ENCODE data around the gene TM6SF1. TPM values are rescaled to one million over a fixed set of nuclear protein-coding genes. Genes with fewer than 3 reads are reported as not detected.
"Not testable (repeated sequence)": the region's sequence is repeated elsewhere in the genome, so short reads cannot be mapped to it uniquely, and the experiment has no call there.

TM6SF1 gene
- 3.6 and 4.0 TPM in 2 replicates for total RNA-seq

GRCh38 chr15:83106994-83107840, at the start of gene TM6SF1:
Gene TM6SF1, plus strand, starts transcription at chr15:83107645. Its CDS starts 36 bp downstream, at chr15:83107681.
- Mint-ChIP-seq H3K4me1 (peaks cover 39% of the 10 kb centered on the region), H3K4me3 (peak within 1 kb of the TSS; percentile 89), H3K27me3 (peaks cover 25% of the 10 kb centered on the region), H3K9me3 (peaks cover 5% of the 10 kb centered on the region), H3K27ac (peak within 1 kb of the TSS; percentile 54), H3K36me3 (ENCODE audit: low read depth) (peaks cover 8% of the 10 kb centered on the region)
- intact Hi-C loops (cut with micrococcal nuclease) = loop anchor here (5.0 kb wide), 2 partner anchors 40 to 95 kb away; partner anchors contain the start of genes BTBD1 and C15orf40
- peak; percentile 86 for DNase-seq

- no peak overlapping the region for H3K4me3 Mint-ChIP-seq
Observed at GRCh38 chr15:83057696-83058376, 49.6 kb upstream of the TM6SF1 start.

DNA sequence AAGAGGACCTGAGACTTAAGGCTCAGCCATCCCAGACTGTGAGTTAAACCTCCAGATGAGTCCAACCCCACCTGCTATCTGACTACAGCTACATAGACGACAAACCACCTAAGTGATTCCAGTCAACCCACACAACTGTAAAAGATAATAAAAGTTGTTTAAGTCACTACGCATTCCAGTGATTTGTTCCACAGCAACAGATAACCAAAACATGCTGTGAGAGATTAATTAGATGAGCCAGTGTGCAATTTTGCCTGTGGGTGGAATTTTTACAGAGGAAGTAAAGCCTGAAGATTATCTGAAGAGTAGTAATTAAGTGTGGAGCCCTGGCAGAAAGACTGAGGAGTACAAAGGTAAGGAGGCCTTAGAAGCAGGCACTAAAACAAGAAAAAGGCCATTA, 45.8 kb upstream of the TM6SF1 start:
- intact Hi-C loops (cut with micrococcal nuclease) = no loop called here
- no peak overlapping the region for H3K4me3 Mint-ChIP-seq
- no peak overlapping the region for H3K27ac Mint-ChIP-seq
- H3K27me3 Mint-ChIP-seq = no peaks in the 10 kb centered on the region
- peaks cover 30% of the 10 kb centered on the region for H3K36me3 Mint-ChIP-seq (ENCODE audit: low read depth)
- no peak for DNase-seq
- H3K9me3 Mint-ChIP-seq = no peaks in the 10 kb centered on the region
- H3K4me1 Mint-ChIP-seq = peaks cover 28% of the 10 kb centered on the region

More at GRCh38 chr15:83057696-83058376, 49.6 kb upstream of the TM6SF1 start:
- Mint-ChIP-seq H3K9me3 (no peaks in the 10 kb centered on the region), H3K36me3 (ENCODE audit: low read depth) (peaks cover 39% of the 10 kb centered on the region), H3K27ac (peak overlapping the region; percentile 39), H3K4me1 (peaks cover 15% of the 10 kb centered on the region), H3K27me3 (no peaks in the 10 kb centered on the region)
- DNase-seq = no peak
- intact Hi-C loops (cut with micrococcal nuclease) = no loop called here

- Mint-ChIP-seq H3K27me3 (no peaks in the 10 kb centered on the region), H3K27ac (no peak overlapping the region), H3K4me3 (no peak overlapping the region), H3K9me3 (no peaks in the 10 kb centered on the region), H3K36me3 (ENCODE audit: low read depth) (peaks cover 23% of the 10 kb centered on the region), H3K4me1 (peaks cover 26% of the 10 kb centered on the region)
- intact Hi-C loops (cut with micrococcal nuclease) = no loop called here
- no peak for DNase-seq
Observed at GRCh38 chr15:83062768-83063180, 44.7 kb upstream of the TM6SF1 start.

DNA sequence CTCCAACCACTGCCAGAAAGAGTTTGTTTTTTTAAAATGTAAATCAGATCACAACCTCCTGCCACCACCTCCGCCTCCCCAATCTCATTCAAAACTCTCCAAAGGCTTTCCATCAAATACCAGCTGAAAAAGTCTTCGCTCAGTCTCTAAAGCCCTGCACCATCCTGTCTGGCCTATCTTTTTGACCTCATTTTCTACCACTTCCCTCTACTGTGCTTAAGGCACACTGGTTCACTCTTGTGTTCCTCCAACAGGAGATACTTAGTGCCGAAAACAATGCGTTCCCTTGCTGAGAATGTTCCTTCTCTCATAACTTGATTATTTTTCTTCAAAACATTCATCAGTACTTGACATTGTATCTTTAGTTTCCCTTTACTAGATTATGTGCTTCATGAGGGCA, 43.9 kb upstream of the TM6SF1 start:
- no peaks in the 10 kb centered on the region for H3K9me3 Mint-ChIP-seq
- H3K4me1 Mint-ChIP-seq = peaks cover 24% of the 10 kb centered on the region
- no peak overlapping the region for H3K4me3 Mint-ChIP-seq
- H3K27ac Mint-ChIP-seq = no peak overlapping the region
- intact Hi-C loops (cut with micrococcal nuclease) = no loop called here
- DNase-seq = no peak
- peaks cover 22% of the 10 kb centered on the region for H3K36me3 Mint-ChIP-seq (ENCODE audit: low read depth)
- no peaks in the 10 kb centered on the region for H3K27me3 Mint-ChIP-seq

DNA sequence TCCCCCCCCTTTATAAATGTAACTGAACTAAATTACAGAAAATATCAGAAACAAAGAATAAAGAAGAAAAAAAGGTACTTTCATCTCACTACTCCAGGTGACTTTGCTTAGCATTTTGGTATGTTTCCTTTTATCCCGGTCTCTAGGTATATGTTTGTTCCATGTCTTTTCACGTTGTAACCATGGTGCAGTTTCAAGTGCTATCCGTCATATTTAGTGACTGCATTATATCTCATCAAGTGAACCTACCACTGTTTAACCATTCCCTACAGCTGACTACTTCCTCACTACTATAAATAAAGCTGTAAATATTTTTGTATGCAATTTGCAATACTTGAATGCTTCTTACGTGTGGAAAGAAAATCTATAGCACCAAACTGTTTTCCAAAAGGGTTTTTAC, 42.6 kb upstream of the TM6SF1 start:
- H3K4me1 Mint-ChIP-seq = peaks cover 24% of the 10 kb centered on the region
- intact Hi-C loops (cut with micrococcal nuclease) = loop anchor here (5.0 kb wide), 2 partner anchors 42 to 528 kb away; partner anchors contain the start of gene TM6SF1
- no peak overlapping the region for H3K27ac Mint-ChIP-seq
- H3K36me3 Mint-ChIP-seq (ENCODE audit: low read depth) = peaks cover 16% of the 10 kb centered on the region
- peaks cover 3% of the 10 kb centered on the region for H3K9me3 Mint-ChIP-seq
- no peaks in the 10 kb centered on the region for H3K27me3 Mint-ChIP-seq
- no peak for DNase-seq
- H3K4me3 Mint-ChIP-seq = no peak overlapping the region

DNA sequence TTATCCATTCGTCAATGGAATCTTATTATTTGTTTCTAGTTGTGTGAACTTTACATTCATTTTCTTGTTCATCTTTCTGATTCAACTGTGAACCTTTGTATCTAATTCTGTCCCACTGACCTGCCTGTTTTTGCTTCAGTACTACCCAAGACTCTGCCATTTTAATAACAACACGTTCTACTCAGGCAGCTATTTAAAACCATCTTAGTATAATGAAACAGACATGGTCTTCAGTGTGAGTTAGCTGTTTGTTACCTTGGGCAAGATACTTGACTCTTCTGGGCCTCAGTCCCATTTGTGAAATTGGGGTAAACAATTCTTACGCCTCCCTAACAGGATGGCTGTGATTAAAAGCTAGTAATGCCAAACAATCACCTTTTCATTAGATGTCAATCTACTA, 42.0 kb upstream of the TM6SF1 start:
- H3K4me1 Mint-ChIP-seq = peaks cover 24% of the 10 kb centered on the region
- no peaks in the 10 kb centered on the region for H3K27me3 Mint-ChIP-seq
- intact Hi-C loops (cut with micrococcal nuclease) = loop anchor here (5.0 kb wide), 2 partner anchors 42 to 528 kb away; partner anchors contain the start of gene TM6SF1
- DNase-seq = no peak
- H3K4me3 Mint-ChIP-seq = no peak overlapping the region
- H3K9me3 Mint-ChIP-seq = peaks cover 3% of the 10 kb centered on the region
- peak overlapping the region; percentile 87 for H3K27ac Mint-ChIP-seq
- H3K36me3 Mint-ChIP-seq (ENCODE audit: low read depth) = peaks cover 16% of the 10 kb centered on the region

DNA sequence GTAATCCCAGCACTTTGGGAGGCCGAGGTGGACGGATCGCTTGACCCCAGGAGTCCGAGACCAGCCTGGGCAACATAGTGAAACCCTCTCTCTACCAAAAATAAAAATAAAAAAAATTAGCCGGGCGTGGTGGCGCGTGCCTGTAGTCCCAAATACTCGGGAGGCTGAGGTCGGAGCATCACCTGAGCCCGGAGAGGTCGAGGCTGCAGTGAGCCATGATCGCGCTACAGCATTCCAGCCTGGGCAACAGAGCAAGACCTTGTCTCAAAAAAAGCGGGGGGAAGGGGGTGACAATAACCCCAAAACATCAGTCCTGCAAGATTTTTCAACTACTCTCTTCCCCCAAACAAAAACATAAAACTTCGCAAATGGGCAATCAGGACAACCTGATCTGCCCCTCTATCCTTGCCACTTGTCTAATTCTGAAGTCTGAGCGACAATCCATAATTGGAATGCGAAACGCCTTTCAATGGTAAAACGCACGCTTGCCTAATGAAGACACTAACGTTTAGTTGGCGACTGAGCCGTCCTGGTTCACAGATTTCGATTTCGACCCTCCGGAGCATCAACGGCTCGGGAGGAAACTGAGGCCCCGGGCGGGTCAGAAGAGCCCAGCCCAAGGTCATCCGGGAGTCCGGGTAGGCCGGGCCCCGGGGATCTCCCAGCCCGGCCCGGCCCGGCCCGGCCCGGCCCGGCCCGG, 41.3 kb upstream of the TM6SF1 start:
- H3K4me1 Mint-ChIP-seq = peaks cover 24% of the 10 kb centered on the region
- H3K4me3 Mint-ChIP-seq = no peak overlapping the region
- no peaks in the 10 kb centered on the region for H3K27me3 Mint-ChIP-seq
- intact Hi-C loops (cut with micrococcal nuclease) = loop anchor here (1.0 to 5.0 kb wide), 6 partner anchors 41 to 529 kb away; partner anchors contain the start of genes C15orf40 and TM6SF1
- DNase-seq = peak; percentile 60
- peaks cover 7% of the 10 kb centered on the region for H3K9me3 Mint-ChIP-seq
- peaks cover 14% of the 10 kb centered on the region for H3K36me3 Mint-ChIP-seq (ENCODE audit: low read depth)
- H3K27ac Mint-ChIP-seq = peak overlapping the region; percentile 87

- peak within 1 kb of the TSS; percentile 54 for H3K4me3 Mint-ChIP-seq
- H3K9me3 Mint-ChIP-seq = peaks cover 7% of the 10 kb centered on the region
- intact Hi-C loops (cut with micrococcal nuclease) = loop anchor here (1.0 to 5.0 kb wide), 6 partner anchors 40 to 530 kb away; partner anchors contain the start of genes C15orf40 and TM6SF1
- peaks cover 24% of the 10 kb centered on the region for H3K4me1 Mint-ChIP-seq
- H3K27ac Mint-ChIP-seq = peak within 1 kb of the TSS; percentile 87
- peak; percentile 96 for DNase-seq
- H3K36me3 Mint-ChIP-seq (ENCODE audit: low read depth) = peaks cover 14% of the 10 kb centered on the region
- peaks cover 1% of the 10 kb centered on the region for H3K27me3 Mint-ChIP-seq
Observed at GRCh38 chr15:83066734-83067637, 40.5 kb upstream of the TM6SF1 start, which contains the start of gene BTBD1. Gene BTBD1, minus strand, starts transcription at chr15:83067252. Its CDS starts 101 bp downstream, at chr15:83067151.

DNA sequence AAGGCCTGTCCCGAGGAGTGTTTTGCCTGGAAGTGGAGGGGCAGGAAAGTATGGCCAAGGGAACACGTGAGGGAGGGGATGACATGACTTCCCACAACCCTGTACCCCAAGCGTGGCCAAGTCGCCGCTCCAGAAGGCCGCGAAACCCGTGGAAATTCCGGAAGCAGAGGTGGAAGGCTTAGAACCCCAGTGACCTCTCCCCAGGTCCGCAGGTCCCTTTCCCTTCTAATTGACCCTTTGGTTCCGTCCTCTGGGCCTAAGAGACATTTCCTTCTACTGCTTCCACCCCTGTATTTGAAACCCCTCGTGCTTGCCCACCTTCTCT, 39.8 kb upstream of the TM6SF1 start:
- Mint-ChIP-seq H3K36me3 (ENCODE audit: low read depth) (peaks cover 16% of the 10 kb centered on the region), H3K27ac (peak overlapping the region; percentile 73), H3K9me3 (peaks cover 11% of the 10 kb centered on the region), H3K27me3 (peaks cover 4% of the 10 kb centered on the region), H3K4me1 (peaks cover 24% of the 10 kb centered on the region), H3K4me3 (peak overlapping the region; percentile 54)
- intact Hi-C loops (cut with micrococcal nuclease) = loop anchor here (2.0 to 5.0 kb wide), 5 partner anchors 40 to 530 kb away; partner anchors contain the start of genes C15orf40 and TM6SF1
- DNase-seq = no peak

- intact Hi-C loops (cut with micrococcal nuclease) = loop anchor here (5.0 kb wide), 2 partner anchors 39 to 531 kb away; partner anchors contain the start of gene TM6SF1
- no peak for DNase-seq
- Mint-ChIP-seq H3K36me3 (ENCODE audit: low read depth) (peaks cover 16% of the 10 kb centered on the region), H3K27me3 (peaks cover 4% of the 10 kb centered on the region), H3K27ac (peak overlapping the region; percentile 73), H3K9me3 (peaks cover 11% of the 10 kb centered on the region), H3K4me3 (peak overlapping the region; percentile 54), H3K4me1 (peaks cover 24% of the 10 kb centered on the region)
Observed at GRCh38 chr15:83068054-83068453, 39.4 kb upstream of the TM6SF1 start.

DNA sequence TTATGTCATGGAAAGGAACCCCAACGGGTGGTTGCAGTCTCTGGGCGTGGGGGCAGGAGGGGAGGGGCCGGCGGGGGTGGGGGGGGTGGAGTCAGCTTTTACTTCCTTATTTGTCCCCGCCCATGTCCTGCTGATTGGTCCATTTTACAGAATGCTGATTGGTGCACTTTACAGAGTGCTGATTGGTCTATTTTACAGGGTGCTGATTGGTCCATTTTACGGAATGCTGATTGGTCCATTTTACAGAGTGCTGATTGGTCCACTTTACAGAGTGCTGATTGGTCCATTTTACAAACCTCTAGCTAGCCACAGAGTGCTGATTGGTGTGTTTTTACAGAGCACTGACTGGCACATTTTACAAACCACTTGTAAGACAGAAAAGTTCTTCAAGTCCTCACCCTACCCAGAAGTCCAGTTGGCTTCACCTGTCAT, 38.2 kb upstream of the TM6SF1 start:
- not testable (repeated sequence) for H3K4me3 Mint-ChIP-seq, H3K27me3 Mint-ChIP-seq
- peak overlapping the region; percentile 49 for H3K27ac Mint-ChIP-seq
- H3K36me3 Mint-ChIP-seq (ENCODE audit: low read depth) = peaks cover 16% of the 10 kb centered on the region
- intact Hi-C loops (cut with micrococcal nuclease) = loop anchor here (5.0 kb wide), 2 partner anchors 38 to 532 kb away; partner anchors contain the start of gene TM6SF1
- H3K4me1 Mint-ChIP-seq = peaks cover 24% of the 10 kb centered on the region
- DNase-seq = peak; percentile 73
- peaks cover 13% of the 10 kb centered on the region for H3K9me3 Mint-ChIP-seq

All from activated CD4-positive, alpha-beta T cell treated with anti-CD3 and anti-CD28 coated beads, Interleukin-2, amount 10 ng/mL, durations not matched to agents 24 days and 14 days (primary cell).